ENCODE data around the gene TOMM34.

- TF ChIP-seq CTCF (IDR thresholded peaks at IDR 0.05) (no peak), POLR2A (IDR thresholded peaks at IDR 0.05; ENCODE audit: low read depth) (no peak), EP300 (IDR thresholded peaks at IDR 0.05) (no peak), POLR2AphosphoS5 (IDR thresholded peaks at IDR 0.05) (no peak)
Measured at GRCh38 chr20:44948107-44948506, 12.1 kb downstream of the TOMM34 start.
